GM23338 (cell line): ENCODE measurements around the gene SYNPO2. TPM values are rescaled to one million over a fixed set of nuclear protein-coding genes. Genes with fewer than 3 reads are reported as not detected.

Experiments
- ATAC-seq: fragments of 200-7000 bp; cut with Tn5 transposase; 3 replicates; pipeline ENCODE4 v1.9.1; 2020
- DNase-seq: peaks from one replicate; pipeline ENCODE4 v3.0.0-alpha.2; 2015; ENCODE audit warnings: low spot score
- H2AFZ ChIP-seq: fragments of 200-600 bp; sonication (generic); 2 replicates; pipeline ENCODE4 v1.8.0; 2016; ENCODE audit warnings: antibody characterized with exemption, mild to moderate bottlenecking, moderate library complexity
- H3F3A ChIP-seq: fragments of 200-600 bp; sonication (generic); replicated peaks from 2 replicates; pipeline ENCODE4 v1.8.0; 2017; ENCODE audit warnings: antibody characterized with exemption, mixed run types, low read depth
- H3K27ac ChIP-seq: fragments of 200-600 bp; sonication (generic); 2 replicates; pipeline ENCODE4 v1.6.1; 2016; ENCODE audit warnings: low read depth
- H3K27me3 ChIP-seq: fragments of 200-600 bp; sonication (generic); 2 replicates; pipeline ENCODE4 v1.8.0; 2016; ENCODE audit warnings: mild to moderate bottlenecking, mixed run types, moderate library complexity; ENCODE audit not compliant: insufficient read depth
- H3K36me3 ChIP-seq: fragments of 200-600 bp; sonication (generic); 2 replicates; pipeline ENCODE4 v1.8.0; 2016; ENCODE audit warnings: mild to moderate bottlenecking; ENCODE audit not compliant: insufficient read depth
- H3K4me1 ChIP-seq: fragments of 200-600 bp; sonication (generic); 2 replicates; pipeline ENCODE4 v1.8.0; 2016; ENCODE audit warnings: mild to moderate bottlenecking, moderate library complexity; ENCODE audit not compliant: insufficient read depth
- H3K4me2 ChIP-seq: fragments of 200-600 bp; sonication (generic); 2 replicates; pipeline ENCODE4 v1.7.1; 2017; ENCODE audit warnings: mixed run types
- H3K4me3 ChIP-seq: fragments of 200-600 bp; sonication (generic); 2 replicates; pipeline ENCODE4 v1.6.1; 2016; ENCODE audit warnings: mixed run types
- H3K79me2 ChIP-seq: fragments of 200-600 bp; sonication (generic); replicated peaks from 2 replicates; pipeline ENCODE4 v1.8.0; 2017; ENCODE audit warnings: mild to moderate bottlenecking; ENCODE audit not compliant: insufficient read depth
- H3K9me2 ChIP-seq: fragments of 200-600 bp; sonication (generic); 2 replicates; pipeline ENCODE4 v1.8.0; 2017; ENCODE audit not compliant: insufficient read depth
- H4K20me1 ChIP-seq: fragments of 200-600 bp; sonication (generic); replicated peaks from 2 replicates; pipeline ENCODE4 v1.8.0; 2017; ENCODE audit warnings: mild to moderate bottlenecking; ENCODE audit not compliant: insufficient read depth
- H3K27ac Mint-ChIP-seq: 2 replicates; pipeline ENCODE4 v1.8.0; 2020; ENCODE audit warnings: inconsistent platforms, mild to moderate bottlenecking, moderate library complexity, mixed read lengths
- H3K27me3 Mint-ChIP-seq: 3 replicates; pipeline ENCODE4 v1.8.0; 2022; ENCODE audit warnings: low read depth, mild to moderate bottlenecking, moderate library complexity, mixed read lengths, inconsistent platforms; ENCODE audit not compliant: insufficient read depth, poor library complexity
- H3K36me3 Mint-ChIP-seq: 3 replicates; pipeline ENCODE4 v1.8.0; 2021; ENCODE audit warnings: low read depth, mild to moderate bottlenecking, inconsistent platforms, moderate library complexity, mixed read lengths
- H3K4me1 Mint-ChIP-seq: 3 replicates; pipeline ENCODE4 v1.8.0; 2020; ENCODE audit warnings: mild to moderate bottlenecking, inconsistent platforms, mixed read lengths
- H3K4me3 Mint-ChIP-seq: 3 replicates; pipeline ENCODE4 v1.8.0; 2021; ENCODE audit warnings: moderate library complexity, mild to moderate bottlenecking, inconsistent platforms, mixed read lengths
- H3K9me3 Mint-ChIP-seq: 3 replicates; pipeline ENCODE4 v1.8.0; 2020; ENCODE audit warnings: moderate library complexity, mild to moderate bottlenecking, inconsistent platforms, mixed read lengths
- CTCF ChIP-seq, 2 experiments: fragments of 200-600 bp in 1 of 2; sonication (generic) in 1 of 2; conservative IDR thresholded peaks; 2 replicates each; pipeline versions ENCODE4 v1.5.1 to v1.6.1; 2016 to 2017; ENCODE audit warnings: antibody characterized with exemption in 2 of 2, low read depth in 2 of 2, mild to moderate bottlenecking in 2 of 2, moderate library complexity in 1 of 2
- NANOG ChIP-seq: IDR thresholded peaks from 2 replicates; pipeline ENCODE4 v1.6.1; 2016; ENCODE audit warnings: antibody characterized with exemption, borderline replicate concordance
- REST ChIP-seq: IDR thresholded peaks from one replicate; pipeline ENCODE4 v1.6.1; 2018; ENCODE audit warnings: antibody characterized with exemption; ENCODE audit not compliant: unreplicated experiment
- ZNF331 ChIP-seq: fragments of 250-450 bp; sonication (Bioruptor Pico); IDR thresholded peaks from 2 replicates; pipeline ENCODE4 v1.5.0; 2020; ENCODE audit warnings: low read depth, mild to moderate bottlenecking, moderate library complexity
- polyA plus RNA-seq: library from polyadenylated mRNA; unstranded; fragments of >200 nt; fragmentation: Nextera tagmentation; extraction: Ambion mirVana; gene quantifications from 2 replicates; pipeline ENCODE4 v1.2.1, GENCODE V29; 2016
- total RNA-seq: library from RNA; depleted of rRNA; stranded (reverse); fragments of >200 nt; shearing (Covaris generic); gene quantifications from 2 replicates; pipeline ENCODE4 v1.2.3, GENCODE V29; 2014

SYNPO2 gene
- total and polyA plus RNA-seq, 2 experiments from 2014 or later = 2.1 to 3.4 TPM

- Mint-ChIP-seq H3K9me3 (no peaks in the 10 kb centered on the region), H3K27me3 (no peaks in the 10 kb centered on the region), H3K27ac (no peak overlapping the region), H3K36me3 (no peaks in the 10 kb centered on the region), H3K4me1 (peaks cover 23% of the 10 kb centered on the region), H3K4me3 (no peak overlapping the region)
- no peaks in the 10 kb centered on the region for H3F3A ChIP-seq
- TF ChIP-seq CTCF (conservative IDR thresholded peaks at IDR 0.05; ENCODE audit: low read depth in 2 of 2) = peak; percentile 88 to 92
- TF ChIP-seq REST = no peak
- no peak for TF ChIP-seq ZNF331 (CRISPR knock-in tag)
- H3K4me2 ChIP-seq = no peak overlapping the region
- no peak overlapping the region for H2AFZ ChIP-seq
- H3K4me3 ChIP-seq = no peak overlapping the region
- no peaks in the 10 kb centered on the region for H4K20me1 ChIP-seq
- no peaks in the 10 kb centered on the region for H3K27me3 ChIP-seq
- no peaks in the 10 kb centered on the region for H3K9me2 ChIP-seq
- H3K36me3 ChIP-seq = no peaks in the 10 kb centered on the region
- H3K79me2 ChIP-seq = no peaks in the 10 kb centered on the region
- peak; percentile 72 for ATAC-seq
- peaks cover 20% of the 10 kb centered on the region for H3K4me1 ChIP-seq
- DNase-seq = peak; percentile 56
- H3K27ac ChIP-seq = no peak overlapping the region
Observed at GRCh38 chr4:118969359-118969758, 80.7 kb downstream of the SYNPO2 start.

- ATAC-seq (no peak), DNase-seq (no peak)
- Histone ChIP-seq H3K4me1 (peaks cover 18% of the 10 kb centered on the region), H3K27ac (no peak overlapping the region), H3K4me2 (no peak overlapping the region), H3K27me3 (no peaks in the 10 kb centered on the region), H4K20me1 (no peaks in the 10 kb centered on the region), H3F3A (no peaks in the 10 kb centered on the region), H3K79me2 (no peaks in the 10 kb centered on the region), H3K4me3 (no peak overlapping the region), H3K9me2 (no peaks in the 10 kb centered on the region), H3K36me3 (no peaks in the 10 kb centered on the region), H2AFZ (no peak overlapping the region)
- Mint-ChIP-seq H3K27me3 (no peaks in the 10 kb centered on the region), H3K36me3 (no peaks in the 10 kb centered on the region), H3K9me3 (no peaks in the 10 kb centered on the region), H3K27ac (no peak overlapping the region), H3K4me1 (peaks cover 18% of the 10 kb centered on the region), H3K4me3 (no peak overlapping the region)
- TF ChIP-seq CTCF (conservative IDR thresholded peaks at IDR 0.05; ENCODE audit: low read depth in 2 of 2) = no peak
- no peak for TF ChIP-seq REST
- TF ChIP-seq NANOG = no peak
Observed at GRCh38 chr4:118972167-118972566, 83.5 kb downstream of the SYNPO2 start.
